Measurements from ENCODE around the gene MOXD1.

MOXD1 gene

DNA sequence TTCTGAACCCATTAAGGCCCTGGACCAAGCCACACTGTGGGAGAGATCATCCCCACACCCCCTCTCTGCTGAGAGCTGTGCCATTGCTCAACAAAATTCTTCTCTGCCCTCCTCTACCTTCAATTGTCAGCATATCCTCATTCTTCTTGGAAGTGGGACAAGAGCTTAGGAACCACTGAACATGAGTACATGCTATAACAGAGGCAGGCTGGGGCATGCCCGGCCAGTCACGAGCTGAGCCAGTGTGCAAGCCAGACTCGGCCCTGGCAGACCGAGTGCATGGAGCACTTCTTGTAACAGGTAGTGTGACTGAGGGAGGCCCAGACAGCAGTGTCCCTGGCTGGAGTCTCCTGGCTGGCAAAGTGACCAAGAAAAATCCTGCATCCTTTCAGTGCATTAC lies 149.2 kb downstream of the MOXD1 start:
- H3K4me3 ChIP-seq (replicated peaks; ENCODE audit: low read depth, low read length), result no peak overlapping the region
- no peak for DNase-seq (ENCODE audit: extremely low read depth, low read depth)
- TF ChIP-seq, protein P1, sequence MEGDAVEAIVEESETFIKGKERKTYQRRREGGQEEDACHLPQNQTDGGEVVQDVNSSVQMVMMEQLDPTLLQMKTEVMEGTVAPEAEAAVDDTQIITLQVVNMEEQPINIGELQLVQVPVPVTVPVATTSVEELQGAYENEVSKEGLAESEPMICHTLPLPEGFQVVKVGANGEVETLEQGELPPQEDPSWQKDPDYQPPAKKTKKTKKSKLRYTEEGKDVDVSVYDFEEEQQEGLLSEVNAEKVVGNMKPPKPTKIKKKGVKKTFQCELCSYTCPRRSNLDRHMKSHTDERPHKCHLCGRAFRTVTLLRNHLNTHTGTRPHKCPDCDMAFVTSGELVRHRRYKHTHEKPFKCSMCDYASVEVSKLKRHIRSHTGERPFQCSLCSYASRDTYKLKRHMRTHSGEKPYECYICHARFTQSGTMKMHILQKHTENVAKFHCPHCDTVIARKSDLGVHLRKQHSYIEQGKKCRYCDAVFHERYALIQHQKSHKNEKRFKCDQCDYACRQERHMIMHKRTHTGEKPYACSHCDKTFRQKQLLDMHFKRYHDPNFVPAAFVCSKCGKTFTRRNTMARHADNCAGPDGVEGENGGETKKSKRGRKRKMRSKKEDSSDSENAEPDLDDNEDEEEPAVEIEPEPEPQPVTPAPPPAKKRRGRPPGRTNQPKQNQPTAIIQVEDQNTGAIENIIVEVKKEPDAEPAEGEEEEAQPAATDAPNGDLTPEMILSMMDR (IDR thresholded peaks at IDR 0.05; ENCODE audit: low read depth, low read length, missing control alignments), result no peak

DNA sequence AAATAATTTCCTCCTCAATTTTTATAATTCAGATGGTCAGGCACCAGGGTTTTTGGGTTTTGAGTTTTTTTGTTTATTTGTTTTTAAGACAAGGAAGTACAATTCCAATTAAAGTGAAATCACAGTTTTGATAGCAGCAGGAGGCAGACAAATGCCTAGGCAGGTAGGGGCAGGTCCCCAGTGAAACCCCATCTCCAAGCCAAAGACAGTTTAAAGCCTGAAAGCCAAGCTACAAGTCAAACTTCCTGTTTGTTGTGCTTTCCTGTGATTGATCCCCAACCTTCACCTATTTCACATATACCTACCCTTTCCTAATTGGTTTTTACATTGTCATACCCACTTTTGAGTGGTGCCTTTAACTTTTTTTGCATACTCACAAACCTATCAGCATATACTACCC lies 149.6 kb downstream of the MOXD1 start:
- TF ChIP-seq, protein P1 (IDR thresholded peaks at IDR 0.05; ENCODE audit: low read depth, low read length, missing control alignments), result no peak
- no peak overlapping the region for H3K4me3 ChIP-seq (replicated peaks; ENCODE audit: low read depth, low read length)
- DNase-seq (ENCODE audit: extremely low read depth, low read depth), result no peak

DNA sequence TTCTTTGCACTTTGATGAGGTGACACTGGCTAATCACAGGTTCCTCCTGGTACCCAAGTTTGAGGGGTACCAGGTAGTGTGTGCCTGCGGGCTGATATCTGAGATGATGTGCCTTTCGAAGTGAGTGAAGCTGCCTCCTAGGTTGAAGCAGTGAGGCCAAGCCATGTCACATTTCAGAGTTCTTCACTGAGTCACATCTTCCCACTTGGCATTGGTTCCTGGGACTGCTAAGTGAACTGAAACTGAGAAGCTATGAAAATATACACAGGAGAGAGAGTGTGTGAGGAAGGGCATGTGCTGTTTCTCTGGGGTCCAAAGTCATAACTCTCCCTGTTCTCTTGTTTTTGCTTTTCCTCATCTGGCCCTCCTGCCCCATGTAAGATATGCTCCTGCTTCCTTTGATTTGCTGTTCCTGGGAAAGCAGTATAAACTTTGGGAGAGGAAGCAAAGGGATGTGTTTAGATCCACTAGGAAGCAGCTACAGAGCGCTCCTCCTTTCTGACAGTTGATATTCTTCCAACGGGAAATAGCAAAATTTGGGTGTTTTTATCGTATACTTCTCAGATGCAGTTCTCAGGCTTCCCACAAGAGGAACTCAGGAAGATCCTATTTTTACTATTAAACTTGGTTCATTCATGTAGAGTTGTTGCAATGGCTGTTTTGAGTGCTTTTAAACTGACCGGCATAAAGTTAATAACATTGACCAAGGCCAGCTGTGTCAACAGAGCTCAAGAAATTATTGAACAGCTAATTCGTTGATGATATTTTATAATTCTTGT lies 153.7 kb downstream of the MOXD1 start:
- DNase-seq (ENCODE audit: extremely low read depth, low read depth), result no peak
- H3K4me3 ChIP-seq (replicated peaks; ENCODE audit: low read depth, low read length), result no peak overlapping the region
- TF ChIP-seq, protein P1 (IDR thresholded peaks at IDR 0.05; ENCODE audit: low read depth, low read length, missing control alignments), result no peak

DNA sequence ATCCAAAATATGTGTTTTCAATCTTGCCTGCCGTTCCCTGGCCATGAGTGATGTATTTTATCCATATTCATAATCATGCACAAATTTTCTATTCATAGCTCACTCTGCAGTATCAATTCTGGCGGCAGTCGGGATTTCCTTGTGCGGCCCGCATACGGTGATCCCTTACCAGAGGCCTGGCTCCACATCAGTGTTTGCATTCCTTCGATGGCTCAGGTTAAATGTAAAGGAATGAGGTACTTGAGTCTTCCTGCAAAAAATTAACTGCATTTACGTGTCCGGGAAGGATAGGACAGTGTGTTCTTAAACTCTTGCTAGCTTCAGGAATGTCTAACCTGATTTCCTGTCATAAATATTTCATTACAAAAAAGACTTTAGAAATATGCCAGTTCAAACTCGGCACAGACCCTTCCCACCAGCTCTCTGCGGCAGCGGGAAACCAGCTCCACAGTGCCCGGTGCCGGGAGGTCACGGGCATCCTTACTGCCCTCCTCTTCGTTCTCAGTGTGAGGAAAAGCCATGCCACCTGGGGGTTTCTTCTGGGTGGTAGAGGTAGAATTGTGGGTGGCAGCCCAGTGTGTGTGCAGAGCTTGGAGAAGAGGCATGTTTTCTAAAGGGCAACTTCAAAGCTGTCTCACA lies 154.5 kb downstream of the MOXD1 start:
- DNase-seq (ENCODE audit: extremely low read depth, low read depth), result no peak
- H3K4me3 ChIP-seq (replicated peaks; ENCODE audit: low read depth, low read length), result no peak overlapping the region
- TF ChIP-seq, protein P1 (IDR thresholded peaks at IDR 0.05; ENCODE audit: low read depth, low read length, missing control alignments), result no peak

DNA sequence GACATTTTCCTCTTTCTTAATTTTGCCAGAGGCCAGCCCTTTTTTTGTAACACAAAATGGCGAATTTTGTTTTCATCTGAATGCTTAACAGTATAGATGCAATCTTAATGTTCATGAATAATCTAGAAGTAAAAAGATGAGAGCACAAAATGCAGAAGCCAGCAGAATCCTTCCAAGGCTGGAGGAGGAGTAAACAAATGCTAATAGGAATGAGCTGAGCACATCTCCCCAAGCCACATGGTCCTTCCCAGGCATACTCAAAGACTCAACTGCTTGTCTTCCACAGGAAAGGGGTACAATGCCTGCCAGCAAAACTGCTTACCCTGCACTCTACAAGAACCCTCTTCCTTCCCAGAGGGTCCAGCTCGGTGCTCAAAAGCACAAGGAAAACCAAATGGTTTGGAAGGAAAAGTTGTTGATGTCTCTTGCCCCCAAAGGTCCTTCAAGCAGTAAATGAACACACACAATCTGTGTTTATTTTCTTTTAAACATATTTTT lies 155.1 kb downstream of the MOXD1 start:
- DNase-seq (ENCODE audit: extremely low read depth, low read depth), result no peak
- no peak overlapping the region for H3K4me3 ChIP-seq (replicated peaks; ENCODE audit: low read depth, low read length)
- TF ChIP-seq, protein P1 (IDR thresholded peaks at IDR 0.05; ENCODE audit: low read depth, low read length, missing control alignments), result no peak

Data from HFF-Myc (cell line).